SJSA1 (cell line): ENCODE results near the gene EPHA6. TPM values are rescaled to one million over a fixed set of nuclear protein-coding genes. Genes with fewer than 3 reads are reported as not detected.

Experiments used
- DNase-seq, 2 experiments: peaks; one replicate each; pipeline ENCODE4 v3.0.0-alpha.2; 2015 to 2020; ENCODE audit warnings: low spot score in 2 of 2, low read depth in 1 of 2
- H3K27ac ChIP-seq: fragments of 250-450 bp; sonication (Bioruptor Pico); 2 replicates; pipeline ENCODE4 v1.5.1; 2020; ENCODE audit warnings: mild to moderate bottlenecking, moderate library complexity
- H3K27me3 ChIP-seq: fragments of 250-450 bp; sonication (Bioruptor Pico); replicated peaks from 2 replicates; pipeline ENCODE4 v1.5.1; 2020; ENCODE audit warnings: mild to moderate bottlenecking, moderate library complexity
- H3K36me3 ChIP-seq: fragments of 250-450 bp; sonication (Bioruptor Pico); 2 replicates; pipeline ENCODE4 v1.5.1; 2020; ENCODE audit warnings: mild to moderate bottlenecking
- H3K4me1 ChIP-seq: fragments of 250-450 bp; sonication (Bioruptor Pico); replicated peaks from 2 replicates; pipeline ENCODE4 v1.6.1; 2021; ENCODE audit warnings: mild to moderate bottlenecking
- H3K4me3 ChIP-seq: fragments of 250-450 bp; sonication (Bioruptor Pico); 2 replicates; pipeline ENCODE4 v1.5.1; 2020; ENCODE audit warnings: mild to moderate bottlenecking
- H3K9me3 ChIP-seq: fragments of 250-450 bp; sonication (Bioruptor Pico); replicated peaks from 2 replicates; pipeline ENCODE4 v1.5.1; 2020; ENCODE audit warnings: mild to moderate bottlenecking
- total RNA-seq: library from RNA; depleted of rRNA; stranded (reverse); fragments of >200 nt; shearing (Covaris generic); gene quantifications from 2 replicates; pipeline ENCODE4 v1.2.3, GENCODE V29; 2014

The EPHA6 gene
- total RNA-seq, 1 experiment from 2014 or later: not detected

DNA sequence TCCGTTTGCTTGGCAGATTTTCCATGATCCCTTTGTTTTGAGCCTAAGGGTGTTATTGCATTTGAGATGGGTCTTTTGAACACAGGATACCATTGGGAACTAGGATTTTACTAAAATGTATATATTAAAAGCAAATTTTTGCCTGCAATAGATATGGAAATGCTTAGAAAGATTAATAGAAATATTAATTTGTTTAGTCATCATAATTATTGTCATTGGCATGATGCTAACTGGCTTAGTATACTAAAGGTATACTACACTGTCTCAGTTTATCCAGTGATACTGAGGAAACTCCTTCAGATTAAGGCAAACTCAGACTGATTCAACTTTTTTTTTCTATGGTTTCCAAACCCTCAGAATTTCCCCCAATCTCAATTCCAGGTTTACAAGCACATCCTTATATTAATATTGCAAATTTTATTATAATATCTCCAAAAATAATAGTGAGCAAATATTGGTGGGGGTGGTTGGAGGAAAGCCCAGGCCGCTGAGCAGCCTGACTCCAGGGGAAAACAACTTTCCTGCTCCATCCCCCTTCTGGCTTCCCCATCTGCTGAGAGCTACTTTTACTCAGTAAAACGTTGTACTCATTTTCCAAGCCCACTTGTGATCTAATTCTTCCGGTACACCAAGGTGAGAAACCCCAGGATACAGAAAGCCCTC lies 291.7 kb downstream of the EPHA6 start:
- Histone ChIP-seq H3K4me3 (no peak overlapping the region), H3K36me3 (no peaks in the 10 kb centered on the region), H3K27me3 (no peaks in the 10 kb centered on the region), H3K4me1 (no peaks in the 10 kb centered on the region), H3K9me3 (no peaks in the 10 kb centered on the region), H3K27ac (no peak overlapping the region)
- no peak for DNase-seq

- no peak for DNase-seq
- no peaks in the 10 kb centered on the region for H3K9me3 ChIP-seq
- H3K27me3 ChIP-seq: no peaks in the 10 kb centered on the region
These were observed 292.2 kb downstream of the EPHA6 start for GRCh38 chr3:97106652-97106989.

DNA sequence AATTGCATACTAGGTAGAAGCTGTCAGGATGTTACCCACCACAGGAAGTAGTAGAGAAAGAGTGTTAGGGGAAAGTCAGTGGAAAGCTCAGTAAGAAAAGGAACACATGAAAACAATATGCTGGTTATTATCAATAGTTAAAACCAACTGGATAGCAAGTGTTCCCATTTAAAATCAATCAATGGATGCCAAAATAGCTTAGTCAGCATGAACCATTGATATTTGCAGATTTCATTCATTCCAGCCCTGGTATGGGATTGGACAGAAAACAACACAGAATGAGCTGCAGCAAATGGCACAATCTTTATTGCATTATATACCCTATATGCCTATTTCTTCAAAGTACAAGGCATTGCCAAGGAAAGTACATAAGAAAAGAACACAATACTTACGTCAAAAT lies 293.7 kb downstream of the EPHA6 start:
- DNase-seq: no peak
- H3K4me3 ChIP-seq: no peak overlapping the region
- no peaks in the 10 kb centered on the region for H3K36me3 ChIP-seq
- no peaks in the 10 kb centered on the region for H3K4me1 ChIP-seq
- no peaks in the 10 kb centered on the region for H3K9me3 ChIP-seq
- no peaks in the 10 kb centered on the region for H3K27me3 ChIP-seq
- no peak overlapping the region for H3K27ac ChIP-seq

More at GRCh38 chr3:97106652-97106989, 292.2 kb downstream of the EPHA6 start:
- no peaks in the 10 kb centered on the region for H3K4me1 ChIP-seq
- no peak overlapping the region for H3K27ac ChIP-seq
- no peak overlapping the region for H3K4me3 ChIP-seq
- H3K36me3 ChIP-seq: no peaks in the 10 kb centered on the region

DNA sequence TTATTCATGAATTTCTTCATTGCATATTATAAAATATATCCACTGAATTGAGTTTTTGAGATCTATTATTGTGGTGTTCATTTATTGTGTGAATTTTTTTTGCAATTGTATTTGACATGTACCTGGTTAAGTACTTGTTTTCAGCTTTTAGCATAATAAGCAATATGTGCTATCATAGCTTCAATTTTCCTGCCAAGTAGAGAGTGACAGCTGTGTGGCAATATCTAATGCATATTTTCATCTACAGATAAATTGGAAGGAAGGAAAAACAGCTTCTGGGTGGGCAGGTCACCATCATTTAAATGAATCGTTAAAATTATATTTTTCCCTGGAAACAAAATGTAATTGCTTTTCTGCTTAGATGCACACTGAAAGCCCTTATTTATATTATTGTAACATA lies 296.9 kb downstream of the EPHA6 start:
- H3K4me1 ChIP-seq: no peaks in the 10 kb centered on the region
- H3K4me3 ChIP-seq: no peak overlapping the region
- DNase-seq: no peak
- H3K36me3 ChIP-seq: no peaks in the 10 kb centered on the region
- H3K9me3 ChIP-seq: no peaks in the 10 kb centered on the region
- H3K27ac ChIP-seq: no peak overlapping the region
- no peaks in the 10 kb centered on the region for H3K27me3 ChIP-seq

GRCh38 chr3:97121386-97121785 lies 307.0 kb downstream of the EPHA6 start:
- Histone ChIP-seq H3K9me3 (no peaks in the 10 kb centered on the region), H3K27ac (no peak overlapping the region), H3K4me1 (no peaks in the 10 kb centered on the region), H3K4me3 (no peak overlapping the region), H3K36me3 (no peaks in the 10 kb centered on the region), H3K27me3 (no peaks in the 10 kb centered on the region)
- no peak for DNase-seq

DNA sequence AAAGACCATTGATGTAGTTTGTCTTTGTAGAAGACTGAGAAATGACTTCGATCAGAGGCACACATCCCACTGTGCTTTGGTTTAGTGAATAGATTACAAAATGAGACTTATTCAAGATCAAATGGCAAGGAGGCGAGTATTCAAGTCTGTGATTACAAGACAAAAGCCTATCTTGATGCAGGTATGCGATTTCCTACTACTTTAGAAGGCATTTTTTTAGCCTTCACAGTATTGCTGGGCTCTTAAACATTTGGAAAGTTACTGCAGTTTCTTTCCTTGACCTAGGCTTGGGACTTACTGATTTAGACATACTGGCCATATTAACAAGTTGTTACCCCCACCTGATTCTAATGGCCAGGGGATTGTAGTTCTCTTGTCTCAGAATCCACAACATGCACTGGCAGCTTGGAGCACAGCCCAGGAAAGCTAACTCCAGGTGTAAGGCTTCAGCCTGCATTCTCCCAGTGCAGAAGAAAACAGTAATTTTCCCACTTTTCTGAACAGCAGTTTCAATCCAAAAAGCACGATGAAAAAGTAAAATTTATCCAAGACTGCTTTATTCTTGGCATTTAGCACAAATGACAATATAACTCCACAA lies 311.6 kb downstream of the EPHA6 start:
- Histone ChIP-seq H3K4me1 (no peaks in the 10 kb centered on the region), H3K4me3 (no peak overlapping the region), H3K9me3 (no peaks in the 10 kb centered on the region), H3K36me3 (no peaks in the 10 kb centered on the region), H3K27ac (no peak overlapping the region), H3K27me3 (no peaks in the 10 kb centered on the region)
- no peak for DNase-seq

DNA sequence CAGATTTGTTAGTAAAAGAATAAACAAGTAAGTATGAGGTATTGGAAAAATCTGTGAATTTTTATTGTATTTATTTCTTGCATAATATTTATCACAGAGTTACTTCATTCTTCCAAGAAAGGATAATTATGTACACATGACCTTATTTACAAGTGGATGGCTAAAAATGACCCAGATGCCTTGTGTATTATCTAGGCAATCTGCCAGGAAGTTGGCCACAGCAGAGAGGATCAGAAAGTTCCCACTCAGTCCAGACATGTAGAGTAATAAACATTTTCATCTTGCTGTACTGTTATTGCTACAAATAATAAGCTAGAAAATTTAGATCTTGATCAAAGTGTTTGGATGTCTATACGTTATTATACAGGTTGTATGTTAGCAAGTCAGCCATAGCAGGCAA lies 317.1 kb downstream of the EPHA6 start:
- Histone ChIP-seq H3K9me3 (no peaks in the 10 kb centered on the region), H3K4me3 (no peak overlapping the region), H3K36me3 (no peaks in the 10 kb centered on the region), H3K4me1 (no peaks in the 10 kb centered on the region), H3K27ac (no peak overlapping the region), H3K27me3 (no peaks in the 10 kb centered on the region)
- DNase-seq: no peak

GRCh38 chr3:97138914-97139541 lies 324.6 kb downstream of the EPHA6 start:
- H3K4me3 ChIP-seq: no peak overlapping the region
- H3K27ac ChIP-seq: no peak overlapping the region
- no peak for DNase-seq
- H3K9me3 ChIP-seq: no peaks in the 10 kb centered on the region
- H3K4me1 ChIP-seq: no peaks in the 10 kb centered on the region
- no peaks in the 10 kb centered on the region for H3K36me3 ChIP-seq
- no peaks in the 10 kb centered on the region for H3K27me3 ChIP-seq

GRCh38 chr3:97148931-97149330 lies 334.5 kb downstream of the EPHA6 start:
- H3K4me1 ChIP-seq: no peaks in the 10 kb centered on the region
- H3K36me3 ChIP-seq: no peaks in the 10 kb centered on the region
- no peaks in the 10 kb centered on the region for H3K9me3 ChIP-seq
- no peaks in the 10 kb centered on the region for H3K27me3 ChIP-seq
- H3K4me3 ChIP-seq: no peak overlapping the region
- DNase-seq: no peak
- no peak overlapping the region for H3K27ac ChIP-seq

- Histone ChIP-seq H3K27ac (no peak overlapping the region), H3K4me1 (no peaks in the 10 kb centered on the region), H3K9me3 (no peaks in the 10 kb centered on the region), H3K27me3 (no peaks in the 10 kb centered on the region), H3K4me3 (no peak overlapping the region), H3K36me3 (no peaks in the 10 kb centered on the region)
- no peak for DNase-seq
These were observed 346.8 kb downstream of the EPHA6 start for GRCh38 chr3:97161169-97161568.

DNA sequence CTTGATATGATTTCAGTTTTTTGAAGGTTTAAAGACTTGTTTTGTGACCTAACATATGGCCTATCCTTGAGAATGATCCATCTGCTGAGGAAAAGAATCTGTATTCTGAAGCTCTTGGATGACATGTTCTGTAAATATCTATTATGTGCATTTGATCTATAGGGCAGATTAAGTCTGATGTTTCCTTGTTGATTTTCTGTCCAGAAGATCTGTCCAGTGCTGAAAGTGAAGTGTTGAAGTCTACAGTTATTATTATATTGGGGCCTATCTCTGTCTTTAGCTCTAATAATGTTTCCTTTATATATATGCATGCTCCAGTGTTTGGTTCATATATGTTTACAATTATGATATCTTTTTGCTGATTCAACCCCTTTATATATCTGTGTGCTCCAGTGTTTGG lies 362.8 kb downstream of the EPHA6 start:
- Histone ChIP-seq H3K4me1 (no peaks in the 10 kb centered on the region), H3K9me3 (no peaks in the 10 kb centered on the region), H3K27ac (no peak overlapping the region), H3K36me3 (no peaks in the 10 kb centered on the region), H3K27me3 (no peaks in the 10 kb centered on the region), H3K4me3 (no peak overlapping the region)
- no peak for DNase-seq

DNA sequence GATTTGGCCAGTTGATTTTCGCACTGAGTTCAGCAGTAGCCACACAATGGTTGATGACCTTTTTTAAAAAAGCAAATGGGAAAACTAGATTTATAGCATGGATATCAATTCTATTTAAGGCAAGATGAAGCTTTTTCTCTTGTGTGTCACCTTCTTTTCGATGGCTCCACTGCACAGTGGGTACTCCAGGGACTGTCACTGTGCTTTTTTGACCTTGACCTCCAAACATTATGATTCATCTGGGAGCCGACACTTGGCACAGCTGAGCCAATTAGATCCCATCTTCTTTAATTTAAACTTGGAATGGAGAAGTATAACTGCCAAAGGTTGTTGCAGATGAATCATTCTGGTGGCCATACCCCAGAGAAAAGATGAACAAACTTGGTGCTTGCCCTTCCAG lies 367.3 kb downstream of the EPHA6 start:
- Histone ChIP-seq H3K4me1 (no peaks in the 10 kb centered on the region), H3K9me3 (no peaks in the 10 kb centered on the region), H3K36me3 (no peaks in the 10 kb centered on the region), H3K27me3 (no peaks in the 10 kb centered on the region), H3K4me3 (no peak overlapping the region), H3K27ac (no peak overlapping the region)
- DNase-seq: no peak

DNA sequence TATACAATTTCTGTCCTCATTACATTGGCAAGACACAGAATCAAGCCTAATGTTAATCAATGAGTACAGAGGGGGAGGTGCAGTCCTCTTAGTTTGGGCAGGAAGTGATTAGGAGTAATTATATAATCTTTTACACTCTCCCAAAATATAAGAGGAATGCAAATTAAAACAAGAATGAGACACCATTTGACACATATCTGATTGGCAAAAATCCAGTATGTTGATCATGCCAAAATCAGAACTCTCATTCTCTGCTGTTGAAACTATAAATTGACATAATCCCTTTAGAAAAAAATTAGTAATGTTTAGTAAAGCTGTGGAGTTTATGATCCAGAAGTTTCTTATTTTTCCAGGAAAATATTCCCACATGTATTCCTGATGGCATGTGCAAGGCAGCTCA lies 373.4 kb downstream of the EPHA6 start:
- Histone ChIP-seq H3K27me3 (no peaks in the 10 kb centered on the region), H3K27ac (no peak overlapping the region), H3K4me1 (no peaks in the 10 kb centered on the region), H3K4me3 (no peak overlapping the region), H3K36me3 (no peaks in the 10 kb centered on the region), H3K9me3 (no peaks in the 10 kb centered on the region)
- DNase-seq: no peak

DNA sequence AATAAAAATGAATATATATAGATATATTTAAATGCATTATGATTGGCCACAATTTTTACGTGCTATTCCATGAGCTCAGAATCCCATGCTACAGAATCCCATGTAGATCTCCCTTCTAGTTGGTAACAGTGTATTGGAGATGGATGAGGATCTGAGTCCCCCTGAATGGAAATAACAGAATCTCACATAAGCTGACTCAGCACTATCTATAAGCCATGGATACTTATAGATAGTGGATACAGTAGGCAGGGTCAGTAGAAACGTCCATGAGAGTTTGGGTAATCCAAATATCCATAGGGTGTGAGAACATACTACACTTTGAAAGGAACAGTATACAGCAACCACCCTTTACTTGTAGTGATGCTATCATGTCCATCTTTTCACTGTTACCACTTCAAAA lies 375.4 kb downstream of the EPHA6 start:
- Histone ChIP-seq H3K4me1 (no peaks in the 10 kb centered on the region), H3K27me3 (no peaks in the 10 kb centered on the region), H3K27ac (no peak overlapping the region), H3K9me3 (no peaks in the 10 kb centered on the region), H3K4me3 (no peak overlapping the region), H3K36me3 (no peaks in the 10 kb centered on the region)
- no peak for DNase-seq
